Caco-2 (cell line): ENCODE data around the gene E2F4. TPM values are rescaled to one million over a fixed set of nuclear protein-coding genes. Genes with fewer than 3 reads are reported as not detected.

Experiments used
- BruUV-seq: library from RNA; stranded (reverse); fragments of 400-500 nt; replicated peaks from 2 replicates; lab custom pipeline; 2021; lab: Mats Ljungman, UMichigan
- CTCF ChIA-PET: fragments of 300-600 bp; sonication (Branson Sonifier 250); formaldehyde crosslinking; loops from one replicate; lab custom pipeline; 2022; ENCODE audit warnings: antibody characterized with exemption; lab: Charles Lee
- POLR2A ChIA-PET: fragments of 300-600 bp; sonication (Branson Sonifier 250); formaldehyde crosslinking; loops from one replicate; lab custom pipeline; 2022; ENCODE audit warnings: antibody characterized with exemption; lab: Charles Lee
- DNase-seq, 2 experiments: peaks; one replicate each; pipeline versions ENCODE4 v3.0.0 to v3.0.0-alpha.2; 2020 to 2022
- H3K27me3 ChIP-seq: replicated peaks from 2 replicates; pipeline ENCODE4 v1.6.0; 2011; ENCODE audit warnings: low read length; ENCODE audit not compliant: control insufficient read depth, insufficient read depth
- H3K36me3 ChIP-seq: 2 replicates; pipeline ENCODE4 v1.5.1; 2011; ENCODE audit warnings: low read length; ENCODE audit not compliant: control insufficient read depth, insufficient read depth
- H3K4me1 ChIP-seq: fragments of 250-450 bp; sonication (Bioruptor Pico); 2 replicates; pipeline ENCODE4 v1.5.1; 2020; ENCODE audit warnings: mild to moderate bottlenecking
- H3K4me3 ChIP-seq: 2 replicates; pipeline ENCODE4 v1.5.1; 2011; ENCODE audit warnings: low read depth, mild to moderate bottlenecking, control low read depth, low read length
- H3K9me3 ChIP-seq: fragments of 250-450 bp; sonication (Bioruptor Pico); 2 replicates; pipeline ENCODE4 v1.5.1; 2020; ENCODE audit warnings: mild to moderate bottlenecking, moderate library complexity
- H3K27ac Mint-ChIP-seq: one replicate; pipeline ENCODE4 v1.8.0; 2022; ENCODE audit warnings: mixed read lengths; ENCODE audit not compliant: unreplicated experiment
- H3K27me3 Mint-ChIP-seq: one replicate; pipeline ENCODE4 v1.8.0; 2022; ENCODE audit warnings: mixed read lengths; ENCODE audit not compliant: insufficient read depth, unreplicated experiment
- H3K36me3 Mint-ChIP-seq: one replicate; pipeline ENCODE4 v1.8.0; 2022; ENCODE audit warnings: mild to moderate bottlenecking, mixed read lengths; ENCODE audit not compliant: insufficient read depth, unreplicated experiment
- H3K4me1 Mint-ChIP-seq: one replicate; pipeline ENCODE4 v1.8.0; 2022; ENCODE audit warnings: low read depth, mixed read lengths; ENCODE audit not compliant: unreplicated experiment
- H3K4me3 Mint-ChIP-seq: one replicate; pipeline ENCODE4 v1.8.0; 2022; ENCODE audit warnings: mild to moderate bottlenecking, moderate library complexity, mixed read lengths; ENCODE audit not compliant: unreplicated experiment
- H3K9me3 Mint-ChIP-seq: one replicate; pipeline ENCODE4 v1.8.0; 2022; ENCODE audit warnings: mixed read lengths; ENCODE audit not compliant: unreplicated experiment
- intact Hi-C: fragments of 100-400 bp; cut with micrococcal nuclease; formaldehyde crosslinking; loops from one replicate; pipeline ENCODE4 v1.10.0; 2022; ENCODE audit not compliant: unreplicated experiment
- total RNA-seq: library from RNA; stranded (reverse); gene quantifications from 2 replicates; pipeline ENCODE4 v1.2.3, GENCODE V29; 2022
- TF ChIP-seq, protein P1 (sequence below), 2 experiments: fragments of 200-600 bp in 1 of 2; IDR thresholded peaks; 1 replicate in 1 of 2; 2 replicates in 1 of 2; pipeline versions ENCODE4 v1.5.1 to v1.8.0; 2011 to 2022; ENCODE audit warnings: antibody characterized with exemption in 1 of 2, control low read depth in 1 of 2, inconsistent platforms in 1 of 2, low read depth in 1 of 2, low read length in 1 of 2, mild to moderate bottlenecking in 1 of 2, moderate library complexity in 1 of 2; ENCODE audit not compliant: insufficient read depth in 1 of 2, severe bottlenecking in 1 of 2, unreplicated experiment in 1 of 2

E2F4 gene
- total RNA-seq, 1 experiment from 2014 or later, result 115 TPM

DNA sequence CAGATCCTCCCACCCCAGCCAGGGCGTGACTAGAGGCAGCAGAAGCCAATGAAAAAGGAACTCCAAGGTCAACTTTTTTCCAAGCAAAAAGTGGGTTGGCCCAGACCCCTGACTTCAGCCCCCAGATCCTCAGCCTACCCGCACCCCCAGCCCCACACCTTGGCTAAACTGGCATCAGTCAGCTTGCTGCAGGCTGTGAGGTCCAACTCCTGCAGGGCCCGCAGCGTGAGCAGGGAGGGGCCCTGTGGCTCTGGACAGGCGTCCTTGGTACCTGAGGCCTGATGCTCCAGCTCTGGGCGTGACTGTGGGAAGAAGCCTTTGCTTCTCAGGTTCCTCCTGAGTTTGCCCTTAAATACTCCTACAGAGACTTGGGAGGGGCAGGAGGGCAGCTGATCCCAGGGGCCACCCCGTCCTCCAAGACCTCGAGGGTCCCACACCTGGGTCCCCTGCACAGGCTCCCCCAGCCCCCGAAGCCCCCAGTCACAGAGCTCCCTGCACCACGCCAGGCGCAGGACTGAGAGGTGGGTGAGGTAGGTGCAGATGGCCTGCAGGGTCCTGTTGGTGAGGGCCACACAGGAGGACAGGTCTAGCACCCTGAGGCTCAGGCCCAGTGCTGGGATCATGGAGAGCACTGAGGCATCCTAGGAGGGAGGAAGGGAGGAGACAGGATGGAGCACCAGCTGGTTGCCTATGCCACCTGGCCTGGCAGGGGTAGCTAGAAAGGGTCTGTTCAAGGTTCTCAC is 16.4 kb downstream of the E2F4 start:
- Histone ChIP-seq H3K9me3 (no peaks in the 10 kb centered on the region), H3K4me3 (no peak overlapping the region), H3K36me3 (no peaks in the 10 kb centered on the region; the same call in 1 of the 2 replicates), H3K27me3 (no peaks in the 10 kb centered on the region), H3K4me1 (peaks cover 18% of the 10 kb centered on the region; the same call in 1 of the 2 replicates)
- H3K27ac Mint-ChIP-seq, result no peak overlapping the region
- no peaks in the 10 kb centered on the region for H3K9me3 Mint-ChIP-seq
- ChIA-PET CTCF (interaction anchor here (2.6 kb wide), 1 partner anchor 10 kb away, joined by 9 read pairs; the partner anchor contains the start of gene ELMO3), POLR2A (interaction anchor here (1.4 kb wide), 1 partner anchor 18 kb away, joined by 3 read pairs; the partner anchor contains the start of gene TMEM208)
- H3K36me3 Mint-ChIP-seq, result peaks cover 30% of the 10 kb centered on the region
- intact Hi-C loops, result no loop called here
- TF ChIP-seq, protein P1, sequence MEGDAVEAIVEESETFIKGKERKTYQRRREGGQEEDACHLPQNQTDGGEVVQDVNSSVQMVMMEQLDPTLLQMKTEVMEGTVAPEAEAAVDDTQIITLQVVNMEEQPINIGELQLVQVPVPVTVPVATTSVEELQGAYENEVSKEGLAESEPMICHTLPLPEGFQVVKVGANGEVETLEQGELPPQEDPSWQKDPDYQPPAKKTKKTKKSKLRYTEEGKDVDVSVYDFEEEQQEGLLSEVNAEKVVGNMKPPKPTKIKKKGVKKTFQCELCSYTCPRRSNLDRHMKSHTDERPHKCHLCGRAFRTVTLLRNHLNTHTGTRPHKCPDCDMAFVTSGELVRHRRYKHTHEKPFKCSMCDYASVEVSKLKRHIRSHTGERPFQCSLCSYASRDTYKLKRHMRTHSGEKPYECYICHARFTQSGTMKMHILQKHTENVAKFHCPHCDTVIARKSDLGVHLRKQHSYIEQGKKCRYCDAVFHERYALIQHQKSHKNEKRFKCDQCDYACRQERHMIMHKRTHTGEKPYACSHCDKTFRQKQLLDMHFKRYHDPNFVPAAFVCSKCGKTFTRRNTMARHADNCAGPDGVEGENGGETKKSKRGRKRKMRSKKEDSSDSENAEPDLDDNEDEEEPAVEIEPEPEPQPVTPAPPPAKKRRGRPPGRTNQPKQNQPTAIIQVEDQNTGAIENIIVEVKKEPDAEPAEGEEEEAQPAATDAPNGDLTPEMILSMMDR (IDR thresholded peaks at IDR 0.05; ENCODE audit: insufficient read depth in 1 of 2, low read depth in 1 of 2, low read length in 1 of 2, severe bottlenecking in 1 of 2, unreplicated experiment in 1 of 2), result no peak
- peaks cover 8% of the 10 kb centered on the region for H3K4me1 Mint-ChIP-seq
- DNase-seq, result no peak
- H3K27me3 Mint-ChIP-seq, result no peaks in the 10 kb centered on the region
- BruUV-seq, result no TSS peak
- no peak overlapping the region for H3K4me3 Mint-ChIP-seq

DNA sequence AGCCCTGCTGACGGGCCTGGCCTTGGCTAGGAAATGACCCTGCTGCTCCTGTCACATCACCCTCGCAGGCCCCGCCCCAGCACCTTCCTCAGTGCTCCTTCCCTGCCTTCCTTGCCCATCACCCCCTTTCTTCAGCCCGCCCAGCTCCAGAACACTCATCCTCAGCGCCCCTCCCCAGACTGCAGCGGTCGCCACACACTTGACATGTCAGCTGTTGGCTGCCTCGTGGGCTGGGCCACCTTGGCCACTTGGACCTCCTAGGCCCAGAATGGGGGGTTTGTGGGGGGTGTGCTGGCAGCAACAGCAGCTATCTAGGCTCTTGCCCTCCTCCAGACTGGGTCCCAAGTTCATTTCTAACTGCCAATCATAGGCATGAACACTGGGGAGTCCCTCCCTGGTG is 17.6 kb downstream of the E2F4 start:
- intact Hi-C loops, result no loop called here
- no peaks in the 10 kb centered on the region for H3K36me3 ChIP-seq
- POLR2A ChIA-PET, result interaction anchor here (1.3 kb wide), 1 partner anchor 38 kb away, joined by 5 read pairs; the partner anchor contains the start of gene FHOD1
- no peak for DNase-seq
- CTCF ChIA-PET, result interaction anchor here (1.1 to 2.6 kb wide), 2 partner anchors 11 to 37 kb away, joined by 3 to 9 read pairs; partner anchors contain the start of gene ELMO3
- Mint-ChIP-seq H3K9me3 (no peaks in the 10 kb centered on the region), H3K4me1 (peaks cover 8% of the 10 kb centered on the region), H3K27me3 (no peaks in the 10 kb centered on the region), H3K36me3 (peaks cover 30% of the 10 kb centered on the region), H3K27ac (no peak overlapping the region), H3K4me3 (no peak overlapping the region)
- TF ChIP-seq, protein P1 (IDR thresholded peaks at IDR 0.05; ENCODE audit: insufficient read depth in 1 of 2, low read depth in 1 of 2, low read length in 1 of 2, severe bottlenecking in 1 of 2, unreplicated experiment in 1 of 2), result no peak
- no TSS peak for BruUV-seq
- no peak overlapping the region for H3K4me3 ChIP-seq
- H3K27me3 ChIP-seq, result no peaks in the 10 kb centered on the region
- H3K9me3 ChIP-seq, result no peaks in the 10 kb centered on the region
- peaks cover 28% of the 10 kb centered on the region; the same call in 1 of the 2 replicates for H3K4me1 ChIP-seq

DNA sequence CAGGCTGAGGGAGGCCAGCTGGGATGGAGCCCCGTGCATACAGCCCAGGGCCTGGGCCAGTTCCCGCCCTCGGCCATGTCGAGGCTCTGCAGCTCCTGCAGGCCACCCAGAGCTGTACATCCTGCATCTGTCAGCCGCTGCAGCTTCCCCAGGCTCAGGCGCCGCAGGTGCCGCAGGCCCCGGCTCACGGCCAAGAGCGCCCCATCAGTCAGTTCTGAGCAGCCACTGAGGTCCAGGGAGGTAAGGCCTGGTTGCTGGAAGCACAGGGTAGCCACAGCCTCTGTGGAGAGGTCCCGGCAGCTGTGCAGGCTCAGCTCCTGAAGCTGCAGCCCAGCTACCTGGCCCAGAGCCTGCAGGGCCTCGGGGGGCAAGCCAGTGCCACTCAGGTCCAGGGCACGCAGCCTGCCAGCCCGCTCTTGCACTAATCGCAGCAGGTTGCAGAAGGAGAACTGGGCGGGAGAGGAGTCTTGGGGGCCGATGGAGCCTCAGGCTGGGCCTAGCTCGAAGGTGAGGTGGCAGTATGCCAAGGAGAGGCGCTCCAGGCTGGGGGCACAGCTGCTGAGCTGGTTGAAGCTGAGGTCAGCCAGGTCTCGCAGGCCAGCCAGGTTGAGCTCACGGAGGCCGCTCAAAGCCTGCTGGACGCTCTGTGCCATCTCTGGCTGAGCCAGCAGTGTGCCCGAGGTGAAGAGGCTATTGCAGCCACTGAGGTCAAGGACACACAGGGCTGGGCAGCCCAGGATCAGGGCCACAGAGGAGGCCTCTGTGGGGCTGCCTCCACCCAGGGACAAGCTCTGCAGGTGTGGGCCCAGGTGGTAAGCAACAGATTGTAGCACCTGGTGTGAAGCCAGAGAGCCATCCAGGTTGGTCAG is 18.3 kb downstream of the E2F4 start:
- Mint-ChIP-seq H3K36me3 (peaks cover 30% of the 10 kb centered on the region), H3K27ac (no peak overlapping the region), H3K4me3 (no peak overlapping the region), H3K9me3 (no peaks in the 10 kb centered on the region), H3K27me3 (no peaks in the 10 kb centered on the region), H3K4me1 (peaks cover 8% of the 10 kb centered on the region)
- Histone ChIP-seq H3K27me3 (no peaks in the 10 kb centered on the region), H3K4me3 (no peak overlapping the region), H3K4me1 (peaks cover 28% of the 10 kb centered on the region; the same call in 1 of the 2 replicates), H3K9me3 (no peaks in the 10 kb centered on the region), H3K36me3 (no peaks in the 10 kb centered on the region)
- no peak for DNase-seq
- ChIA-PET CTCF (interaction anchor here (1.1 to 2.6 kb wide), 3 partner anchors 12 to 36 kb away, joined by 3 to 9 read pairs (median 5); partner anchors contain the start of gene ELMO3), POLR2A (interaction anchor here (1.3 kb wide), 1 partner anchor 37 kb away, joined by 5 read pairs; the partner anchor contains the start of gene FHOD1)
- intact Hi-C loops, result no loop called here
- TF ChIP-seq, protein P1 (IDR thresholded peaks at IDR 0.05; ENCODE audit: insufficient read depth in 1 of 2, low read depth in 1 of 2, low read length in 1 of 2, severe bottlenecking in 1 of 2, unreplicated experiment in 1 of 2), result no peak
- no TSS peak for BruUV-seq
